M059J (cell line): ENCODE results near the gene GNG11. TPM values are rescaled to one million over a fixed set of nuclear protein-coding genes. Genes with fewer than 3 reads are reported as not detected.
"Not testable (repeated sequence)": the region's sequence is repeated elsewhere in the genome, so short reads cannot be mapped to it uniquely, and the experiment has no call there.

Experiments used
- DNase-seq: peaks from one replicate; pipeline ENCODE4 v3.0.0-alpha.2; 2012; ENCODE audit warnings: low read depth
- total RNA-seq: library from RNA; depleted of rRNA; stranded (reverse); fragments of >200 nt; shearing (Covaris generic); gene quantifications from 2 replicates; pipeline ENCODE4 v1.2.3, GENCODE V29; 2014

Gene GNG11
- total RNA-seq, 1 experiment from 2014 or later = 31.1 TPM

DNA sequence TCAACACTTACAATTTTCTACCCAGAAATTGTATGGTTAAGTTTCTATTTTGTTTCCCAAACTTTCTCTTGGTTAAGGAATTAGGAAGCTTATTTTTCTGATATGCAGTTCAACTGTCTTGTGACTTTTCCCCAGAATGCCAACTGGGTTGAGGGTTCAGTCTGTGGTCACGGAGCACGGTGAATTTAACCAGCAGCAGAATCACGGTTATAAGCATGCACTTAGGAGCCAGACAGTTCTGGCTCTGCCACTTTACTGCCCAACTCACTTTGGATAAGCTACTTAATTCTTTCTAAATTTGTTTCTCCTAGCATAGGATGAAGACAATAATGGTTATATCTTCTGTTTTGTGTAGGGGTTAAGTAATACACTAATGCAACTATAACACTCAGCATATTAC, 10.3 kb upstream of the GNG11 start:
- DNase-seq = not testable (repeated sequence)

DNA sequence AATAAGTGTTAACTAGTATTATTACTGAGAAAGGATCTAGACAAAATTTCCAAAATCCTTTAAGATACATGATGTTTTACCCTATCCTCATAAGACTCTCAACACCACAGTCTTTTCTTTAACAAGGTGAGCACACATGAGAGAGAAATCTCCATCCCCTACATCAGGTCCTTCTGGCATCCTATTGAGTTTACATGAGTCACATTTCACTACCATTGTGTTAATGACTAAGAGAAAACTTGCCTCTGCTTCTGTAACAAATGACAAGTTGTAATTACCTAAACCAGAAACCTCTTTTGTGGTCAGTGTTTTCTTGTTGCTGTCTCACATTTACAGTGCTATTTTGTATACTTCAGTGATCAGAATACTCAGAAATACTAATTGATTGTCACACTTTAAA, 9.9 kb upstream of the GNG11 start:
- peak; percentile 46 for DNase-seq

DNA sequence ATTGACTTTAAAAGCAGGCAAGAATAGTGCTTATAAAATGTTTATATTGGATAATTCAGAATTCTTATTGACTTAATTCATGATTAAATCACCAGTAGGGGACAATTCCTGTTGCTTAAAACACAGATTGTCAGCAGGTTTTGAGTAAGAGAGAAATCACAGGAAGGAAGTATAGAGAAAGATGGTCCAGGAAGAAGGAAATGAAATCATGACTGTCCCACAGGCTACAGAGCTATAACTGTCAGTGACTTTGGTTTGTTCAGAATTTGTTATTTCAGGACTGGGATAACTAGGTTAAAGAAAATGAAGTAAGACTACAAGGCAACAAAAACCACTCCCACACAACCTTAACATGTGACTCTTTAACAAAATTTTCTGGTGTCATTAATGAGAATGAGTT, 8.3 kb upstream of the GNG11 start:
- no peak for DNase-seq

DNA sequence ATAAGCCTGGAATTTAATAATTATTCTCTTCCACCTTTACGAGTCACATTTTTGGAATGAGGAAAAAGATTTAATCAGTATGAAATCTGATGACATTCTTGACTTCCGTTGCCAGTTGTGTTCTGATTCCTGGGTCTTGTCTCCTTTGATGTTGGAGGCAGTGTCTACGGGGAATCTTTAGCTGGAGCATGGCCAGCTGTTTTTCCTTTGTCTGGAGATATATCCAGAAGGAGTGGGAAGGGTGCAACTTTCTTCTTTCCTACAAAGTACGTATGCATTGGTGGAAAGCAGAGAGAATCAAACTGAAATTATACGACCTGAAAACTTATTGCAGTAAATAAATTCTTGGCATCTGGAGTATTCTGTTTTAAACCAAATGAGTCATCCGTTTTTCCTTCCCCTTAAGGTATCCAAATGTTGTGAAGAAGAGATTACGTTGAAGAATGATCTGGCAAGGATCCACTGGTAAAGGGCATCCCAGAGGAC, 6.9 kb upstream of the GNG11 start:
- peak; percentile 90 for DNase-seq

DNA sequence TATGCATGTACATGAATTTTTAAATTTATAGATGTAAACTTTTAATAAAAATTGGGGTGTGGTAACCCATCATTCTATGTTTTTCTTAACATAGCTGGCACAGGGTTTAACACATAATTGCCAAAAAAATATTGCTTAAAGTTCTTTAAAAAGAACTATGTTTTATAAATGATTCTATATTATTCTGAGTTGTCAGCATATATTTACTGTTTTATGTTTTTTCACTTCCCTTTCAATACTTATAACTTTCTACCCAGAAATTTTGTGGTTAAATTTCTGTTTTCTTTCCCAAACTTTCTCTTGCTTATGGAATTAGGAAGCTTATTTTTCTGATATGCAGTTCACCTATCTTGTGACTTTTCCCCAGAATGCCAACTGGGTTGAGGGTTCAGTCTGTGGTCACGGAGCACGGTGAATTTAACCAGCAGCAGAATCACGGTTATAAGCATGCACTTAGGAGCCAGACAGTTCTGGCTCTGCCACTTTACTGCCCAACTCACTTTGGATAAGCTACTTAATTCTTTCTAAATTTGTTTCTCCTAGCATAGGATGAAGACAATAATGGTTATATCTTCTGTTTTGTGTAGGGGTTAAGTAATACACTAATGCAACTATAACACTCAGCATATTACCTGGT, 6.2 kb upstream of the GNG11 start:
- not testable (repeated sequence) for DNase-seq

DNA sequence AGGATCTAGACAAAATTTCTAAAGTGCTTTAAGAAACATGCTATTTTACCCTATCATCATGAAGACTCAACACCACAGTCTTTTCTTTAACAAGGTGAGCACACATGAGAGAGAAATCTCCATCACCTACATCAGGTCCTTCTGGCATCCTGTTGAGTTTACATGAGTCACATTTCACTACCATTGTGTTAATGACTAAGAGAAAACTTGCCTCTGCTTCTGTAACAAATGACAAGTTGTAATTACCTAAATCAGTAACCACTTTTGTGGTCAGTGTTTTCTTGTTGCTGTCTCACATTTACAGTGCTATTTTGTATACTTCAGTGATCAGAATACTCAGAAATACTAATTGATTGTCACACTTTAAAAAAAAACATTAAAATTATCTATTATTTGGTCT, 5.6 kb upstream of the GNG11 start:
- not testable (repeated sequence) for DNase-seq

DNA sequence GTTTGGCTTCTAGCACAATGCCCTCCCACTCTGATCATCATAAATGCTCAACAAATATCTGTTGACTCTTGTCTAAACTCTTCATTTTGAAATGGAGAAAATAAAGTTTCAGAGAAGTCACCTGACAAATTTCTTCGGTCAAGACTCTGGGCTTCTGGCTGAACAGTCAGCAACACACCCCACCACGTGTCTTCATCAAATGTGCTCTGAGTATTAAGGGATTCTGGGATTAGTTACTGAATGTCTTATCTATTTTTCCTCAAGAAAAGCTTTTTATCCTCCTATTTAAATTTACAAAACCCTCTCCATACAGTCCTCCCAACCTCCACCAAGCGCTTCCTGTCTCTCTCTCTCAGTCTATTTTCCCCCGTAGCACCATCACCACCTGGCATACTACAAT, 5.2 kb upstream of the GNG11 start:
- not testable (repeated sequence) for DNase-seq

DNA sequence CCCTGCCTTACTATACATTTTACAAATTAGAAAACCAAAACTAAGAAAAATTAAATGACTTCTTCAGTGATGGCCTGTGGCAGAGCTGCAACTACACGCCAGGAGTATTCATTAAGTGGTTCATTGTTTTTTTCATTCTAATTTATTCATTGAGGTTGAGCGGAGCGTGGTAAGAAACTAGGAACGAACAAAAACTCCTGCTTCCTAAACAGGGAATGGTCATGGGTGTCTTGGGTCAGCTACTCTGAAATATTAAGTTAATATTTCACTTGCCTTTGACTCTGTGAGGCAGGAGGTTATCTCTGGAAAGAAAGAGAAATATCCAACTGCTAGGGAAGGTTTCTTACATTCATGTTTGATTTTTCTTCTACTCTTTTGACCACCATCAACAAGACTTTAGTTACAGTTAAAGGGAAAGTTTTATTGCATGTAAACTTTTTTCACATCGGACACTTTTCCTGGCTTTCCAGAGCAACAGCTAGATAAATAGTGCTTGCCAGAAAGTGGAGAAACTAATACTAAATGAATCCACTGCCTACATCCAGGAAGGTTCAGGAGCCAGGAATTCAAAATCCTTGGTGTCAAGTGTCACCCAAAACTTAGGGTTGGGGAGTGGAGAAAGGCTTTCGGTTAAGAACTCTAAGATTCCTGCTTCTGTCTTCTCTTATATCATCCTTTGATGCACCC, 896 bp upstream of the GNG11 start:
- DNase-seq = no peak

DNA sequence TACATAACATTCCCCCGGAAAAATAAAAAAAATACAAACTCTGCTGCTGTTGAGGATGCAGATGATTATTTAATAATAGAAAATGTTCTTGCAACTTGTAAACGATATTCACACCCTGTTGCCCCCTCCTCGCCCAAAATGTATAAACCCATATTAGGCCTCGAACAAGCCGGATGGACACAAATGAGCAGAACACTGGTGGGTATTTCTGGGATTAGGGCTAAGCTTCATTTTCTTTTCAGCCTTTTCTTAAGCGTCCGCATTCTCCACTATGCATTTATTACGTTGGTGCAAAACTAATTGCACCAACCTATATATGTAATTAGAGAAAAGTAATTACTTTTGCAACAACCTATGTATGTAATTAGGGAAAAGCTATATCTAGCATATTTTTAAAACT, 349 bp upstream of the GNG11 start:
- no peak for DNase-seq

DNA sequence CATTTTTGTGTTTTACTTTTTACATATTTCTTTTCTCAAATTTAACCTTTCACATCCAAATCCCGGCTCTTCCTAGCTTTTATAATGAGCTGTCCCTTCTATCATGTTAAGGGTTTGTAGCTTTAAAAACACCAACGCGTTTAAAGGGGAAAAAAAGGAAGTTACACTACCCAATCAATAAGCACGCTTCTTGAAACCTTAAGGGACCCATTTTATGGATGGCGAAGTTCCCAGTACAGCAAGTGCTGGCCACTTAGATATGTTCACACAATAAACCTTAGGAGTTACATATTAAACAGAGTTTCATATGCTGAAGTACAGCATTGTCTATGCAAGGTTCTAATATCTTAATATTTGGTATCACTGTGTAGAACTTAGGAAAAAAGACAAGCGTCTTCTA, 1.8 kb downstream of the GNG11 start:
- DNase-seq = no peak

DNA sequence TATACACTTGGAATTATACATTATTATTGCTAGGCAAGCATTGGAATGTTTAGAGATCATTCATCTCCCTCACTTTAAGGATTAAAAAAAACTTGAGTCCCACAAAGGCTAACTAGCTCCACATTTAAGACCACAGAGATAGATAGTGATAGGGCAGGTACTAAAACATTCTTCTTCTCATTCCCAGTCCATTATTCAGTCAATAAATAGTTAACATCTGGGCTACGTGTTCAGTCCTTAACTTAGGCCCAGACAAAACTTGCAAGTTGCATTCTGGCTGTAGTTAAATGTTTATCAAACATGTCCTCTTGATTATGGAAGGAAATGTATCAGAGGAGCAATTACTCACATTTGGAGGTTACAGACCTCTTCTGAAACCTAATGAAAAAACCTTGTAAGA, 2.4 kb downstream of the GNG11 start:
- no peak for DNase-seq

DNA sequence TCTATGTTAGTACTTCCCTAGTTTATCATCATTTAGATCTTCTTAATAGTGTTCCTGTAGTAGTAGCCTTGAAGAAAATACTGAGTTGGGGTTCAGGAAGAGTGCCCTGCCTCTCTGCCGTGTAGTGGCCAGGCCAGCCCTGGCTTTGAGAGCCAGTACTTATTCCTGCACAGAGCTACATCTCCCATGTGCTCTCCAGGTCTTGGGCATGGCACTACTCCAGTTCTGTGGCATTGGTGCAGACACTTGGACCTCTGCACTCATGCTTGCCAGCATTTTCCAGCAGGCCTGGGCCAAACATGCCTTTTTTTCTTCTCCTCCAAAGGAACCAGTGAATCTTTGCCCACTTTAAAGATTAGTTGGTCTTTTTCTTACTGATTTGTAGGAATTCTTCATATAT, 5.3 kb downstream of the GNG11 start:
- no peak for DNase-seq

DNA sequence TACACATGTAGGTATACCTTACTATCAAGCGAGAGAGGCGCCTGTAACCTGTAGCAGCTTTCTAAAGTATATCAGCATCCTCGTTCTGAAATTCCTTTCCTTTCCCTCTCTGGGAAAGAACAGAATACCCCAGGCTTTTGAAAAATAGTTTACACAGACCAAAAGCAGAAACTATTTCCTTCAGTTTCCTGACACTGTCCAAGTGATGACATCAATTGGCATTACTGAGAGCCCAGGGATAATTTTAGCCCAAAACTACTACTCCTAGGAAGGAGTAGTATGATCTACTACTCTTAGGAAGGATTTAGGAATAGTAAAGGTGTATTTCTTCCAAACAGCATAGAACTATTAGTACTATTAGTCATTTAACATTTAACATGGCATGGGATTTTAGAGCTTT, 6.0 kb downstream of the GNG11 start:
- no peak for DNase-seq

DNA sequence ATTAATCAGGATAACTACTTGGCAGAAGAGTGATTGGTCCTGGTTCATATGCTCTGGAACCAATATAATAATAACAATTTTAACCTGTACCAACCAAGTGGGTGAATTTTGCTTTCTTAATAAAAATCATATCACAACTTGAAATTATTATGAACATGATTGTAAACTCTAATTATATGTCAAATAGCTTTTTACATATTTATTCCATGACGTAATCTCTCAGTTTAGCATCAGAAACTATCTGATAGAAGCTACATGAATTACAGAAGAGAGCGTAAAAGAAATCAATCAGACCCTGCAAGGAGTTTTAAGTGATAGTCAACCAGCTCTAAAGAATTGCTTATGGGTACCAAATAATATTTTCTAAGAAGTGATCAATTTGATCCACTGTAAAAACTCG, 10.1 kb downstream of the GNG11 start:
- DNase-seq = no peak

DNA sequence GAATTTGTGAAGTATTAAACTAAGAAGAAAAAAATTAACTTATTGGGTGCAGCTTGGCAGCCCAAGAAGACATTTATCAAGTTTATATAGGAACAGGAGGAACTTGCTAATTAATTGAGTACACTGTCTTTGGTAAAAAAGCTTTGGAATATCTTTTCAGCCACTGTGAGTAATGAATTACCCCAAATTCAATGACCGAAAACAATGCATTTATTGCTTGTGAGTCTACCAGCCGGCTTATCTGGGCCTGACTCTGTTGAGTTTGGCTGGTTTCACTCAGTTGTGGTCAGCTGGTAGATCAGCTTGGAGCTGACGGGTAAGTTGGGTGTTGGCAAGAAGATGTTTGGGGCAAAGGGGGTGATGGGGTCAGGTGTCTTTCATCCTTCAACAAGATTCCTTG, 11.6 kb downstream of the GNG11 start:
- DNase-seq = no peak

DNA sequence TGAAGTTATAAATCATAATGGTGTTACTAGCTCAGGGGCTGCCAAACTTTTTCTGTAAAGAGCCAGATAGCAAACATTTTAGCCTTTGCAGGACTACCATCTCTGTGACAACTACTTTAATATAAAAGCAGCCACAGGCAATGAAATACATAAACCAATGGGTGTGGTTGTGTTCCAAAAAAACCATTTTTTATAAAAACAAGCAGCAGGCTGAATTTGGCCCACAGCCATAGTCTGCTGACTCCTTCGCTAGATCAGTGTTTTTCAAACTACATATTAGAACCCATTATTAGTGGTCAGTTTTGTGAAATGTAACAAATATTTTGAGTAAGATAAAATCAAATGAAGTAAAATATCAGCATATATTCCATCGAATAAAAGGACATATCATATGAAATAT, 13.6 kb downstream of the GNG11 start:
- no peak for DNase-seq

DNA sequence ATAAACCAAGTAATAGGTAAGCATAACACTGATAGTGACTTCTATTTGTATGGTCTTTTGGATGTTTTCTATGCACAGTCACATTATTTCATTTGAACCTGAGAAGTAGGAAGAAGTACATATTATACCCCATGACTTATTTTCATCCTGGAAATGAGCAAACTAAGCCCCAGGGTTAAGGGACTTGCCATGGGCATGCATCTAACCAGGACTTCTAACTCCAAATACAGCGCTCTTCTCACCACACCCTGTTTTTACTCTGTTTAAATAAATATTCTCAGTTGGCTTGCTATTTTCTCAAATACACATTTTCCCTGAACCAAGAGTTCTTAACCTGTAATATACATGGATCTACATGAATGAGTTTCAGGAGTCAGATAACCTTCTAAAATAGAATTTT, 16.3 kb downstream of the GNG11 start:
- no peak for DNase-seq

DNA sequence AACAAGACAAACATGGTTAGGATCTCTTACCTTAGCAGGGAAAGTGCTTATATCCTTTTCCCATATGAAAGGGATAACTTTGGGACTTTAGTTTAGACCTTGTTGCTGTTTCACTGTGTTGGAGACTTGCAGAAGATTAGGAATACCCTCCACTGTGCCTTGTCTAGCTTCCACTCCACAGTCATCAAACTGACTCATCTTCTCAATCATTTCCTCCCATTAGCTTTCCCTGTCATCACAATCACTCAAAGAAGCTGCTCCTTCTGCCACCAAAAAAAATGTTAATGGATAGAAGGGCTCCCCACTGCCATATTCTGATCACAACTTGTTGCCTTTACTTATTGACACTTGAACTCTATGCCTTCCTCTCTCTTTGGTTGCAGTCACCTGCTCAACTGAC, 16.8 kb downstream of the GNG11 start:
- DNase-seq = no peak

DNA sequence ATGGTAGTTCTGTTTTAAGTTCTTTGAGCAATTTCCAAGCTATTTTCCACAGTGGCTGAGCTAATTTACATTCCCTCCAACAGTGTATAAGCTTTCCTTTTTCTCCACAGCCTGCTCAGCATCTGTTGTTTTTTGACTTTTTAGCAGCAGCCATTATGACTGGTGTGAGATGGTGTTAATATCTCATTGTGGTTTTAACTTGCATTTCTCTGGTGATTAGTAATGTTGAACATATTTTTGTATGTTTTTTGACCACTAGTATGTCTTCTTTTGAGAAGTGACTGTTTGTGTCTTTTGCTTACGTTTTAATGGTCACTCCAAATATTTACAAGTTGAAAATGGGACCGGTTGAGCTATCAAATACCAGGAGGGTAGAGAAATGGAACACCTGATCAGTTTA, 20.4 kb downstream of the GNG11 start:
- DNase-seq = peak; percentile 51

DNA sequence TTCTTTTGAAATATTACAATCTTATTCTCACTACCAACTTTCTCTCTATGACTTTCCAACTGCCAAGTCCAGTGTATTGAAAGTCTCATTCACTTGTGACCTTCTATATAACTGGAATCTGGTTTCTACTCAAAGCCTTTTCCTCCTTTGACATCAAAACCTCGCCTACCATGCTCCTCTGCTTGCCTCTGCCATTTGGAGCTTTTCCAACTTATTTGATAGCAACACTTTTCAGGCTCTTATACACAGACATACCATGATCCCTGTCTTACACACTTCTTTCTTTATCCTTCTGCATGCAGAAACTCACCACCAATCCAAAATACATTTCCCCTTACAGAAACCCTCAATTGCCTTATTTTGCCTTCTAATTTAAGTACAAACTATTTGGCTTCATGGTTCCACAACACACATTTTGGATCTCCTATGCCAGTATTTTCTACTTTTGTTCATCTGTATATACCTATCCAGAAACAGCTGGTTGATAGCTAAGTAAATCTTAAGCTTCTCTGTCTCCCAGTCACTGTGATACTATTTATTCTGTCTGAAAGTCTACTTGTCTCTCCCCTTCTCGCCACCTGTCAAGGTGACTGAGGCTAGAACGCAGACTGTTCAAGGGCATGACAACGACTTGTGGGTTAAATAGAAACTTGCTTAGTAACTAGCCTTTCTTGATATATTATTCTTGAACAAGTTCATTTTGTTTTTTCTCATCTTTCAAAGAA, 22.4 kb downstream of the GNG11 start:
- DNase-seq = no peak

DNA sequence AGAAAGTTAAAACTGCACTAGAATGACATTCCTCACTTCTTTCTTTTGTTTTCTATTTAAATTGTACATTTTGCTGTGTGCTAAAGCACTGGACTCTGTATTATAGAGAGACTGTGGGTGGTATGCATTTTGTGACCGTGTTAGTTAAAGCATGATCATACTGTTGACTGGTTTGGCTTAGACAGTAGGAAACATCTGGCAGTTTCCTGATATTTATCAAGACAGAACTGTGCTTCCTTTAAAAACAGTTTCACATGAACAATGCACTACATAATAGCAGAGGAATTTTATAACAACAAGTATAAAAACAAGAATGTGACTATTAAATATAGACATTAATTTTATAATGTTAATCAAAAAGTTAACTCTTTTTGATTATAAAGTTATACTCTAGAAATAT, 23.1 kb downstream of the GNG11 start:
- no peak for DNase-seq

DNA sequence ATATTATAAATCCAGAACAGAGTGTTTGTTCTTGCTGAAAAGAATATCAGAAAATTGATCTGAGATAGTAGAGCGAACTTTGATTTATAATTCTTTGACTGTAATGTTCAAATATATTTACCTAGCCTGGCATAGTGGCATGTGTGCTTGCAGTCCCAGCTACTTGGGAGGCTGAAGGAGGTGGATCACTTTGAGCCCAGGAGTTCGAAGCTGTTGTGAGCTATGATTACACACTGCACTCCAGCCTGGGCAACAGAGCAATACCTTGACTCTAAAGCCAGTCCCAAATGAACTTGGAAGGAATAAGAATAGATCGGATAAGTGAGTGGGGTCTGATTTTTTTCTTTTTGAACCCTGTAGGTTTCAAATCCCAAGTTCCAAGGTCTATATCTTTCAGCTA, 23.5 kb downstream of the GNG11 start:
- DNase-seq = no peak
